Measurements from ENCODE around the gene TSC22D2. TPM values are rescaled to one million over a fixed set of nuclear protein-coding genes. Genes with fewer than 3 reads are reported as not detected.

The TSC22D2 gene
- total and polyA plus RNA-seq, 10 of the 15 experiments (the other 5 are each of a cell fraction or from before 2014, with no cell fraction given), result 7.4 to 19.4 (median 10.9) TPM

- TF ChIP-seq BCLAF1 (IDR thresholded peaks at IDR 0.05) (no peak), EP300 (IDR thresholded peaks at IDR 0.05; ENCODE audit: borderline replicate concordance in 1 of 2, control insufficient read depth in 1 of 2, low read depth in 2 of 2, low read length in 2 of 2) (no peak), BMI1 (IDR thresholded peaks at IDR 0.05; ENCODE audit: borderline replicate concordance) (no peak), CREB1 (IDR thresholded peaks at IDR 0.05; ENCODE audit: low read depth) (no peak), NR2C2 (IDR thresholded peaks at IDR 0.05; ENCODE audit: borderline replicate concordance, control insufficient read depth, insufficient read length, low read depth) (no peak), SMC3 (IDR thresholded peaks at IDR 0.05; ENCODE audit: borderline replicate concordance, low read length) (no peak), EGR1 (IDR thresholded peaks at IDR 0.05; ENCODE audit: borderline replicate concordance in 1 of 2, low read depth in 2 of 2, low read length in 2 of 2) (no peak), PAX5 (IDR thresholded peaks at IDR 0.05; ENCODE audit: borderline replicate concordance, low read depth, low read length) (no peak)
These were observed 43.4 kb downstream of the TSC22D2 start (continued) for GRCh38 chr3:150451329-150452048.

GRCh38 chr3:150453353-150453752 is 45.3 kb downstream of the TSC22D2 start:
- H3K9ac ChIP-seq (ENCODE audit: control insufficient read depth, insufficient read depth, low read length), result no peak overlapping the region
- RAD21 ChIA-PET (ENCODE audit: unreplicated experiment), result interaction anchor here (1.0 kb wide), 1 partner anchor 41 kb away, joined by 3 read pairs; no protein-coding TSS in a partner anchor
- H3K27ac ChIP-seq (ENCODE audit: control insufficient read depth, insufficient read depth), result no peak overlapping the region
- in situ Hi-C loops (cut with MboI) (no loop called here), intact Hi-C loops (cut with micrococcal nuclease; ENCODE audit: unreplicated experiment) (no loop called here)
- BruUV-seq (replicated peaks), result no TSS peak
- no peaks in the 10 kb centered on the region for H4K20me1 ChIP-seq (ENCODE audit: control insufficient read depth, insufficient read depth)
- DNase-seq (ENCODE audit: low read depth, low spot score) (no peak), FAIRE-seq (no peak), ATAC-seq (no peak)
- no peak overlapping the region for H3K4me3 ChIP-seq
- peaks cover 12% of the 10 kb centered on the region for H3K79me2 ChIP-seq (ENCODE audit: control insufficient read depth, insufficient read depth, low read length)
- H3K4me1 ChIP-seq (ENCODE audit: control insufficient read depth, insufficient read depth, low read length), result no peaks in the 10 kb centered on the region
- no peaks in the 10 kb centered on the region for H3K27me3 ChIP-seq (replicated peaks in 1 of 2; ENCODE audit: control insufficient read depth in 2 of 2, insufficient read depth in 2 of 2, low read length in 1 of 2)
- CTCF ChIA-PET, result interaction anchor here (0.9 kb wide), 2 partner anchors 19 to 60 kb away, joined by 3 read pairs; no protein-coding TSS in a partner anchor
- POLR2A ChIA-PET, result interaction anchor here (0.5 to 1.4 kb wide), 4 partner anchors 9 to 44 kb away, joined by 3 to 5 read pairs (median 4); no protein-coding TSS in a partner anchor
- no peaks in the 10 kb centered on the region for H3K9me3 ChIP-seq (replicated peaks; ENCODE audit: control insufficient read depth, insufficient read depth, low read length)
- H2AFZ ChIP-seq (ENCODE audit: control insufficient read depth, low read depth, low read length), result no peak overlapping the region
- 77% methylated on average over 4 of the region's 4 CpGs for WGBS (ENCODE audit: insufficient coverage, insufficient replicate concordance, low lambda C conversion rate, missing lambda C conversion rate)
- no peaks in the 10 kb centered on the region; a peak in 2 of 4 replicates for H3K36me3 ChIP-seq (ENCODE audit: control insufficient read depth in 2 of 2, insufficient read depth in 2 of 2, low read length in 1 of 2)
- SMC1A ChIA-PET (ENCODE audit: uncharacterized antibody, unreplicated experiment), result interaction anchor here (1.0 to 1.4 kb wide), 2 partner anchors 10 to 44 kb away, joined by 3 to 4 read pairs; no protein-coding TSS in a partner anchor
- H3K4me2 ChIP-seq (ENCODE audit: control insufficient read depth, insufficient read depth), result no peak overlapping the region
- TF ChIP-seq ZNF592 (IDR thresholded peaks at IDR 0.05) (no peak), SP1 (IDR thresholded peaks at IDR 0.05; ENCODE audit: low read depth, low read length) (no peak), MXI1 (IDR thresholded peaks at IDR 0.05; ENCODE audit: low read depth, low read length) (no peak), SPI1 (IDR thresholded peaks at IDR 0.05; ENCODE audit: borderline replicate concordance, insufficient read depth, low read depth, low read length) (no peak), ZNF384 (IDR thresholded peaks at IDR 0.05; ENCODE audit: borderline replicate concordance, low read depth, low read length) (no peak), SRF (IDR thresholded peaks at IDR 0.05; ENCODE audit: low read depth in 2 of 2, low read length in 2 of 2) (no peak)

All from GM12878 (cell line).